GM12801 (cell line): ENCODE data around the gene CASP8AP2.

Experiments
- CTCF ChIP-seq: IDR thresholded peaks from one replicate; pipeline ENCODE4 v1.5.1; 2011; ENCODE audit warnings: control low read depth; ENCODE audit not compliant: insufficient read length; ENCODE audit errors: extremely low read depth

CASP8AP2 gene

GRCh38 chr6:89790403-89790802 lies 39.3 kb upstream of the CASP8AP2 start:
- TF ChIP-seq CTCF: no peak

- TF ChIP-seq CTCF: no peak
Measured at GRCh38 chr6:89792881-89793280, 36.8 kb upstream of the CASP8AP2 start.

- no peak for TF ChIP-seq CTCF
Measured at GRCh38 chr6:89793586-89793985, 36.1 kb upstream of the CASP8AP2 start.

GRCh38 chr6:89794324-89794723 lies 35.4 kb upstream of the CASP8AP2 start:
- TF ChIP-seq CTCF: no peak

GRCh38 chr6:89797317-89797716 lies 32.4 kb upstream of the CASP8AP2 start:
- no peak for TF ChIP-seq CTCF

GRCh38 chr6:89799096-89799495 lies 30.6 kb upstream of the CASP8AP2 start:
- no peak for TF ChIP-seq CTCF

- no peak for TF ChIP-seq CTCF
Measured at GRCh38 chr6:89799756-89800155, 29.9 kb upstream of the CASP8AP2 start.

GRCh38 chr6:89803271-89803670 lies 26.4 kb upstream of the CASP8AP2 start:
- no peak for TF ChIP-seq CTCF
